Gastroesophageal sphincter (tissue), 3 donors: ENCODE data around the gene POLH.

Experiments used
- EP300 ChIP-seq: sonication (generic); formaldehyde crosslinking; IDR thresholded peaks from one replicate; pipeline ENCODE4 v1.6.1; 2017; ENCODE audit warnings: antibody characterized with exemption, mild to moderate bottlenecking
- POLR2A ChIP-seq, 2 donors: fragments of 450-650 bp; IDR thresholded peaks; one replicate each; pipeline ENCODE4 v1.6.1; 2017; ENCODE audit warnings: antibody characterized with exemption in 2 of 2, mild to moderate bottlenecking in 2 of 2, moderate library complexity in 1 of 2
- POLR2AphosphoS5 ChIP-seq: sonication (generic); formaldehyde crosslinking; IDR thresholded peaks from one replicate; pipeline ENCODE4 v1.6.1; 2017; ENCODE audit warnings: antibody characterized with exemption
- TF ChIP-seq, protein P1 (sequence below), 4 experiments: fragments of 200-600 bp in 2 of 4; fragments of 450-650 bp in 2 of 4; sonication (generic) in 1 of 4; IDR thresholded peaks; one replicate each; pipeline ENCODE4 v1.5.1; 2017 to 2019; ENCODE audit warnings: antibody characterized with exemption in 4 of 4, mild to moderate bottlenecking in 2 of 4, moderate library complexity in 2 of 4

GRCh38 chr6:43644940-43645612 lies 69.1 kb downstream of the POLH start, which contains the start of gene RSPH9:
- TF ChIP-seq EP300 (no peak), POLR2A (IDR thresholded peaks at IDR 0.05) (no peak), POLR2AphosphoS5 (no peak)
- TF ChIP-seq, protein P1, sequence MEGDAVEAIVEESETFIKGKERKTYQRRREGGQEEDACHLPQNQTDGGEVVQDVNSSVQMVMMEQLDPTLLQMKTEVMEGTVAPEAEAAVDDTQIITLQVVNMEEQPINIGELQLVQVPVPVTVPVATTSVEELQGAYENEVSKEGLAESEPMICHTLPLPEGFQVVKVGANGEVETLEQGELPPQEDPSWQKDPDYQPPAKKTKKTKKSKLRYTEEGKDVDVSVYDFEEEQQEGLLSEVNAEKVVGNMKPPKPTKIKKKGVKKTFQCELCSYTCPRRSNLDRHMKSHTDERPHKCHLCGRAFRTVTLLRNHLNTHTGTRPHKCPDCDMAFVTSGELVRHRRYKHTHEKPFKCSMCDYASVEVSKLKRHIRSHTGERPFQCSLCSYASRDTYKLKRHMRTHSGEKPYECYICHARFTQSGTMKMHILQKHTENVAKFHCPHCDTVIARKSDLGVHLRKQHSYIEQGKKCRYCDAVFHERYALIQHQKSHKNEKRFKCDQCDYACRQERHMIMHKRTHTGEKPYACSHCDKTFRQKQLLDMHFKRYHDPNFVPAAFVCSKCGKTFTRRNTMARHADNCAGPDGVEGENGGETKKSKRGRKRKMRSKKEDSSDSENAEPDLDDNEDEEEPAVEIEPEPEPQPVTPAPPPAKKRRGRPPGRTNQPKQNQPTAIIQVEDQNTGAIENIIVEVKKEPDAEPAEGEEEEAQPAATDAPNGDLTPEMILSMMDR (IDR thresholded peaks at IDR 0.05), result no peak
